ENCODE results near the gene FNTB. TPM values are rescaled to one million over a fixed set of nuclear protein-coding genes. Genes with fewer than 3 reads are reported as not detected.

FNTB gene
- total RNA-seq, 1 experiment from 2014 or later, result 26.7 TPM

DNA sequence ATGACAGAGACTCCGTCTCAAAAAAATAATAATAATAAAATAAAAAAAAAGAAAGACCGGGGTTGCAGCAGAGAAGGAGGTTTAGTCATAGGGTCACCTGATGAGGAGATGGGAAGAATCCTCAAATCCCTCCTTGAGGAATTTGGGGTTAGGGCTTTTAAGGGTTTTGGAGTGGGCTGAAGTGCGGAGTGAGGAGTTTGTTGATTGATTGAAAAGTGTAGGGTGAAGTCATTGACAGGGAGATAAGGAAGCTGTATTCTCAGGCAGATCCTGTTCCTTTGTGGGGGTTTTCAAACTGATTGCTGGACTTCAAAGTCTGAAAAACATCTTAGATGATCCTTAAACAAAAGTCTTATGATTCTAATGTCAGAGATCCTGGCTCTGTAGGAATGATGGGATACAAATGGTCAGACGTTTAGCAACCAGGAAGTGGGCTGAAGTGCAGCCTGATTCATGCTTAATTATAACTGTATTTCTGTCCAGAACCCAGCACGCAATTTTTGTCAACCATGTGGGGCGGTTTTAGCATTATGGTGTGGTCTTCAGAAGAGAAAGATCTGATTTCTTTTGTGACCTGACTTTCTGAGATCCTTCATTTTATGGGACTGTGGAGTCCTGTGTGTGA is 16.0 kb downstream of the FNTB start:
- no peak overlapping the region for H3K4me2 ChIP-seq (ENCODE audit: low read length)

More for the DNA sequence above, 16.0 kb downstream of the FNTB start:
- TF ChIP-seq SIN3A (IDR thresholded peaks at IDR 0.05; ENCODE audit: low read depth) (no peak), EGR1 (IDR thresholded peaks at IDR 0.05; ENCODE audit: low read depth) (no peak), POLR2AphosphoS5 (IDR thresholded peaks at IDR 0.05; ENCODE audit: low read depth, low read length) (no peak), CBX3 (IDR thresholded peaks at IDR 0.05; ENCODE audit: low read depth) (no peak), SRF (IDR thresholded peaks at IDR 0.05; ENCODE audit: low read depth) (no peak), FOSL1 (IDR thresholded peaks at IDR 0.05; ENCODE audit: low read depth) (no peak), ELF1 (IDR thresholded peaks at IDR 0.05; ENCODE audit: borderline replicate concordance, low read depth) (no peak), ZFX (IDR thresholded peaks at IDR 0.05) (no peak), JUND (IDR thresholded peaks at IDR 0.05) (no peak), ZNF274 (IDR thresholded peaks at IDR 0.05; ENCODE audit: low read depth, low read length) (no peak), YY1 (IDR thresholded peaks at IDR 0.05; ENCODE audit: extremely low read depth, insufficient replicate concordance, low read depth, low read length) (no peak), CEBPB (IDR thresholded peaks at IDR 0.05; ENCODE audit: low read depth) (no peak), EZH2 (IDR thresholded peaks at IDR 0.05) (no peak), RAD21 (IDR thresholded peaks at IDR 0.05; ENCODE audit: low read depth) (no peak), SP1 (IDR thresholded peaks at IDR 0.05; ENCODE audit: low read depth) (no peak)
- TF ChIP-seq, protein P1, sequence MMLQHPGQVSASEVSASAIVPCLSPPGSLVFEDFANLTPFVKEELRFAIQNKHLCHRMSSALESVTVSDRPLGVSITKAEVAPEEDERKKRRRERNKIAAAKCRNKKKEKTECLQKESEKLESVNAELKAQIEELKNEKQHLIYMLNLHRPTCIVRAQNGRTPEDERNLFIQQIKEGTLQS (IDR thresholded peaks at IDR 0.05), result no peak
- TF ChIP-seq, protein P2, sequence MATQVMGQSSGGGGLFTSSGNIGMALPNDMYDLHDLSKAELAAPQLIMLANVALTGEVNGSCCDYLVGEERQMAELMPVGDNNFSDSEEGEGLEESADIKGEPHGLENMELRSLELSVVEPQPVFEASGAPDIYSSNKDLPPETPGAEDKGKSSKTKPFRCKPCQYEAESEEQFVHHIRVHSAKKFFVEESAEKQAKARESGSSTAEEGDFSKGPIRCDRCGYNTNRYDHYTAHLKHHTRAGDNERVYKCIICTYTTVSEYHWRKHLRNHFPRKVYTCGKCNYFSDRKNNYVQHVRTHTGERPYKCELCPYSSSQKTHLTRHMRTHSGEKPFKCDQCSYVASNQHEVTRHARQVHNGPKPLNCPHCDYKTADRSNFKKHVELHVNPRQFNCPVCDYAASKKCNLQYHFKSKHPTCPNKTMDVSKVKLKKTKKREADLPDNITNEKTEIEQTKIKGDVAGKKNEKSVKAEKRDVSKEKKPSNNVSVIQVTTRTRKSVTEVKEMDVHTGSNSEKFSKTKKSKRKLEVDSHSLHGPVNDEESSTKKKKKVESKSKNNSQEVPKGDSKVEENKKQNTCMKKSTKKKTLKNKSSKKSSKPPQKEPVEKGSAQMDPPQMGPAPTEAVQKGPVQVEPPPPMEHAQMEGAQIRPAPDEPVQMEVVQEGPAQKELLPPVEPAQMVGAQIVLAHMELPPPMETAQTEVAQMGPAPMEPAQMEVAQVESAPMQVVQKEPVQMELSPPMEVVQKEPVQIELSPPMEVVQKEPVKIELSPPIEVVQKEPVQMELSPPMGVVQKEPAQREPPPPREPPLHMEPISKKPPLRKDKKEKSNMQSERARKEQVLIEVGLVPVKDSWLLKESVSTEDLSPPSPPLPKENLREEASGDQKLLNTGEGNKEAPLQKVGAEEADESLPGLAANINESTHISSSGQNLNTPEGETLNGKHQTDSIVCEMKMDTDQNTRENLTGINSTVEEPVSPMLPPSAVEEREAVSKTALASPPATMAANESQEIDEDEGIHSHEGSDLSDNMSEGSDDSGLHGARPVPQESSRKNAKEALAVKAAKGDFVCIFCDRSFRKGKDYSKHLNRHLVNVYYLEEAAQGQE (IDR thresholded peaks at IDR 0.05; ENCODE audit: low read depth), result no peak
- TF ChIP-seq, protein P3, sequence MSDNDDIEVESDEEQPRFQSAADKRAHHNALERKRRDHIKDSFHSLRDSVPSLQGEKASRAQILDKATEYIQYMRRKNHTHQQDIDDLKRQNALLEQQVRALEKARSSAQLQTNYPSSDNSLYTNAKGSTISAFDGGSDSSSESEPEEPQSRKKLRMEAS (IDR thresholded peaks at IDR 0.05), result no peak
- TF ChIP-seq, protein P4, sequence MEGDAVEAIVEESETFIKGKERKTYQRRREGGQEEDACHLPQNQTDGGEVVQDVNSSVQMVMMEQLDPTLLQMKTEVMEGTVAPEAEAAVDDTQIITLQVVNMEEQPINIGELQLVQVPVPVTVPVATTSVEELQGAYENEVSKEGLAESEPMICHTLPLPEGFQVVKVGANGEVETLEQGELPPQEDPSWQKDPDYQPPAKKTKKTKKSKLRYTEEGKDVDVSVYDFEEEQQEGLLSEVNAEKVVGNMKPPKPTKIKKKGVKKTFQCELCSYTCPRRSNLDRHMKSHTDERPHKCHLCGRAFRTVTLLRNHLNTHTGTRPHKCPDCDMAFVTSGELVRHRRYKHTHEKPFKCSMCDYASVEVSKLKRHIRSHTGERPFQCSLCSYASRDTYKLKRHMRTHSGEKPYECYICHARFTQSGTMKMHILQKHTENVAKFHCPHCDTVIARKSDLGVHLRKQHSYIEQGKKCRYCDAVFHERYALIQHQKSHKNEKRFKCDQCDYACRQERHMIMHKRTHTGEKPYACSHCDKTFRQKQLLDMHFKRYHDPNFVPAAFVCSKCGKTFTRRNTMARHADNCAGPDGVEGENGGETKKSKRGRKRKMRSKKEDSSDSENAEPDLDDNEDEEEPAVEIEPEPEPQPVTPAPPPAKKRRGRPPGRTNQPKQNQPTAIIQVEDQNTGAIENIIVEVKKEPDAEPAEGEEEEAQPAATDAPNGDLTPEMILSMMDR (IDR thresholded peaks at IDR 0.05 in 2 of 3, conservative IDR thresholded peaks at IDR 0.05 in 1 of 3; ENCODE audit: borderline replicate concordance in 1 of 3, insufficient read depth in 1 of 3, low read depth in 2 of 3, low read length in 2 of 3), result no peak
- TF ChIP-seq, protein P5, sequence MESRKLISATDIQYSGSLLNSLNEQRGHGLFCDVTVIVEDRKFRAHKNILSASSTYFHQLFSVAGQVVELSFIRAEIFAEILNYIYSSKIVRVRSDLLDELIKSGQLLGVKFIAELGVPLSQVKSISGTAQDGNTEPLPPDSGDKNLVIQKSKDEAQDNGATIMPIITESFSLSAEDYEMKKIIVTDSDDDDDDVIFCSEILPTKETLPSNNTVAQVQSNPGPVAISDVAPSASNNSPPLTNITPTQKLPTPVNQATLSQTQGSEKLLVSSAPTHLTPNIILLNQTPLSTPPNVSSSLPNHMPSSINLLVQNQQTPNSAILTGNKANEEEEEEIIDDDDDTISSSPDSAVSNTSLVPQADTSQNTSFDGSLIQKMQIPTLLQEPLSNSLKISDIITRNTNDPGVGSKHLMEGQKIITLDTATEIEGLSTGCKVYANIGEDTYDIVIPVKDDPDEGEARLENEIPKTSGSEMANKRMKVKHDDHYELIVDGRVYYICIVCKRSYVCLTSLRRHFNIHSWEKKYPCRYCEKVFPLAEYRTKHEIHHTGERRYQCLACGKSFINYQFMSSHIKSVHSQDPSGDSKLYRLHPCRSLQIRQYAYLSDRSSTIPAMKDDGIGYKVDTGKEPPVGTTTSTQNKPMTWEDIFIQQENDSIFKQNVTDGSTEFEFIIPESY (IDR thresholded peaks at IDR 0.05; ENCODE audit: extremely low read depth, insufficient replicate concordance, low read length), result no peak
- ChIA-PET CTCF (no interaction called here), RAD21 (ENCODE audit: low non-redundant PET in 1 of 2, low total read pairs in 2 of 2, uncharacterized antibody in 2 of 2, unreplicated experiment in 2 of 2) (no interaction called here), POLR2A (no interaction called here)
- no peak overlapping the region for H3K27ac ChIP-seq (ENCODE audit: low read depth, low read length)
- H3K9me2 ChIP-seq (ENCODE audit: insufficient read depth), result no peaks in the 10 kb centered on the region
- no peak overlapping the region for H3K4me3 ChIP-seq (replicated peaks in 1 of 2; ENCODE audit: low read depth in 1 of 2, low read length in 2 of 2)
- H3K4me1 ChIP-seq (ENCODE audit: control insufficient read depth in 1 of 2, insufficient read depth in 2 of 2, low read length in 2 of 2), result peaks cover 4 to 19% of the 10 kb centered on the region in 2 experiments; a peak in 2 of 4 replicates
- H3K36me3 ChIP-seq (ENCODE audit: control insufficient read depth in 1 of 2, insufficient read depth in 2 of 2, low read length in 2 of 2), result no peaks in the 10 kb centered on the region
- H3K9ac ChIP-seq (ENCODE audit: low read length), result no peak overlapping the region
- no peaks in the 10 kb centered on the region for H3K9me3 ChIP-seq (ENCODE audit: control insufficient read depth in 1 of 2, insufficient read depth in 1 of 2, low read depth in 1 of 2, low read length in 2 of 2)
- no peaks in the 10 kb centered on the region for H4K20me1 ChIP-seq (ENCODE audit: insufficient read depth)
- intact Hi-C loops (cut with micrococcal nuclease), result no loop called here
- DNase-seq (ENCODE audit: low read depth, low spot score), result no peak
- no peaks in the 10 kb centered on the region for H3K27me3 ChIP-seq (ENCODE audit: insufficient read depth, low read length)
- no peak for ATAC-seq
- peaks cover 32% of the 10 kb centered on the region for H3K79me2 ChIP-seq (ENCODE audit: insufficient read depth, low read length)
- BruUV-seq (replicated peaks), result no TSS peak
- no peak overlapping the region for H2AFZ ChIP-seq (ENCODE audit: low read depth, low read length, poor library complexity, severe bottlenecking)
